Panc1 (cell line): ENCODE data around the gene FAF1.

Source experiments
- CTCF ChIP-seq: fragments of 450-650 bp; IDR thresholded peaks from 2 replicates; pipeline ENCODE4 v1.5.1; 2017; ENCODE audit warnings: mild to moderate bottlenecking
- POLR2AphosphoS5 ChIP-seq: IDR thresholded peaks from 2 replicates; pipeline ENCODE4 v1.6.1; 2012; ENCODE audit warnings: mild to moderate bottlenecking, low read depth, low read length, moderate library complexity

GRCh38 chr1:50979937-50980336 lies 19.9 kb upstream of the FAF1 start:
- TF ChIP-seq POLR2AphosphoS5 (no peak), CTCF (no peak)
